KMS-11 (cell line): Measurements from ENCODE around the gene DENND1C.

Experiments
- H2AFZ ChIP-seq: fragments of 200-600 bp; sonication (generic); 2 replicates; pipeline ENCODE4 v1.6.1; 2016; ENCODE audit warnings: antibody characterized with exemption, mixed run types, low read depth
- H3K27ac ChIP-seq: fragments of 200-600 bp; sonication (generic); 2 replicates; pipeline ENCODE4 v1.6.1; 2016; ENCODE audit warnings: mild to moderate bottlenecking, mixed run types
- H3K27me3 ChIP-seq: fragments of 200-600 bp; sonication (generic); 2 replicates; pipeline ENCODE4 v1.6.1; 2017; ENCODE audit warnings: mild to moderate bottlenecking, low read depth, mixed run types, moderate library complexity; ENCODE audit not compliant: insufficient read depth
- H3K36me3 ChIP-seq: fragments of 200-600 bp; sonication (generic); 2 replicates; pipeline ENCODE4 v1.6.1; 2017; ENCODE audit warnings: mild to moderate bottlenecking, mixed run types; ENCODE audit not compliant: insufficient read depth
- H3K4me1 ChIP-seq: fragments of 200-600 bp; sonication (generic); 2 replicates; pipeline ENCODE4 v1.6.1; 2016; ENCODE audit warnings: mild to moderate bottlenecking, low read depth, mixed run types; ENCODE audit not compliant: poor library complexity, severe bottlenecking
- H3K4me2 ChIP-seq: fragments of 200-600 bp; sonication (generic); 2 replicates; pipeline ENCODE4 v1.7.0; 2016; ENCODE audit warnings: mild to moderate bottlenecking, mixed run types
- H3K4me3 ChIP-seq: fragments of 200-600 bp; sonication (generic); IDR thresholded peaks from 2 replicates; pipeline ENCODE4 v1.6.1; 2017; ENCODE audit warnings: low read depth, low read length, mixed read lengths; ENCODE audit not compliant: insufficient read depth
- H3K79me2 ChIP-seq: fragments of 200-600 bp; sonication (generic); 2 replicates; pipeline ENCODE4 v1.6.1; 2016; ENCODE audit warnings: low read depth, mixed run types; ENCODE audit not compliant: insufficient read depth
- H3K9ac ChIP-seq: fragments of 200-600 bp; sonication (generic); 2 replicates; pipeline ENCODE4 v1.6.1; 2016; ENCODE audit warnings: mild to moderate bottlenecking, mixed run types
- H4K20me1 ChIP-seq: fragments of 200-600 bp; sonication (generic); 2 replicates; pipeline ENCODE4 v1.6.1; 2016; ENCODE audit warnings: mild to moderate bottlenecking, mixed run types; ENCODE audit not compliant: insufficient read depth
- TF ChIP-seq, protein P1 (sequence below): fragments of 200-600 bp; sonication (generic); conservative IDR thresholded peaks from 2 replicates; pipeline ENCODE4 v1.6.1; 2017; ENCODE audit warnings: low read depth, mild to moderate bottlenecking, antibody characterized with exemption, low read length, moderate library complexity, mixed read lengths

DENND1C gene

GRCh38 chr19:6498294-6499036 is 16.9 kb upstream of the DENND1C start:
- TF ChIP-seq, protein P1, sequence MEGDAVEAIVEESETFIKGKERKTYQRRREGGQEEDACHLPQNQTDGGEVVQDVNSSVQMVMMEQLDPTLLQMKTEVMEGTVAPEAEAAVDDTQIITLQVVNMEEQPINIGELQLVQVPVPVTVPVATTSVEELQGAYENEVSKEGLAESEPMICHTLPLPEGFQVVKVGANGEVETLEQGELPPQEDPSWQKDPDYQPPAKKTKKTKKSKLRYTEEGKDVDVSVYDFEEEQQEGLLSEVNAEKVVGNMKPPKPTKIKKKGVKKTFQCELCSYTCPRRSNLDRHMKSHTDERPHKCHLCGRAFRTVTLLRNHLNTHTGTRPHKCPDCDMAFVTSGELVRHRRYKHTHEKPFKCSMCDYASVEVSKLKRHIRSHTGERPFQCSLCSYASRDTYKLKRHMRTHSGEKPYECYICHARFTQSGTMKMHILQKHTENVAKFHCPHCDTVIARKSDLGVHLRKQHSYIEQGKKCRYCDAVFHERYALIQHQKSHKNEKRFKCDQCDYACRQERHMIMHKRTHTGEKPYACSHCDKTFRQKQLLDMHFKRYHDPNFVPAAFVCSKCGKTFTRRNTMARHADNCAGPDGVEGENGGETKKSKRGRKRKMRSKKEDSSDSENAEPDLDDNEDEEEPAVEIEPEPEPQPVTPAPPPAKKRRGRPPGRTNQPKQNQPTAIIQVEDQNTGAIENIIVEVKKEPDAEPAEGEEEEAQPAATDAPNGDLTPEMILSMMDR = no peak
- Histone ChIP-seq H3K27ac (no peak overlapping the region), H2AFZ (no peak overlapping the region)

DNA sequence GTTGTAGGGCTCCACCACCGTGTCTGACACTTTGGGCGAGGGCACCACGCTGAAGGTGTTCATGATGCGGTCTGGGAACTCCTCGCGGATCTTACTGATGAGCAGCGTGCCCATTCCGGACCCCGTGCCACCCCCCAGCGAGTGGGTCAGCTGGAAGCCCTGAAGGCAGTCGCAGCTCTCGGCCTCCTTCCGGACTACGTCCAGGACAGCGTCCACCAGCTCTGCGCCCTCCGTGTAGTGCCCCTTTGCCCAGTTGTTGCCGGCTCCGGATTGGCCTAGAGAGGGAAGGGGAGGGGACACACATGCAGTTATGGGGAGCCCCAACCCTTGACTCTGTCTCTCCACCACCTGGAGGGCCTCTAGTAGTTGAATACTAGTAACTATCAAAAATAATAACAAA is 14.4 kb upstream of the DENND1C start:
- Histone ChIP-seq H3K27ac (no peak overlapping the region), H3K4me3 (no peak overlapping the region), H3K36me3 (no peaks in the 10 kb centered on the region), H3K4me2 (no peak overlapping the region), H3K27me3 (no peaks in the 10 kb centered on the region), H3K4me1 (no peaks in the 10 kb centered on the region), H2AFZ (no peak overlapping the region), H3K79me2 (no peaks in the 10 kb centered on the region), H3K9ac (no peak overlapping the region), H4K20me1 (no peaks in the 10 kb centered on the region)
- TF ChIP-seq, protein P1 = no peak

More at GRCh38 chr19:6498294-6499036, 16.9 kb upstream of the DENND1C start:
- H4K20me1 ChIP-seq = no peaks in the 10 kb centered on the region
- no peak overlapping the region for H3K4me2 ChIP-seq
- peaks cover 5% of the 10 kb centered on the region for H3K4me1 ChIP-seq
- no peaks in the 10 kb centered on the region for H3K79me2 ChIP-seq
- no peak overlapping the region for H3K9ac ChIP-seq
- H3K27me3 ChIP-seq = no peaks in the 10 kb centered on the region
- H3K36me3 ChIP-seq = no peaks in the 10 kb centered on the region
- H3K4me3 ChIP-seq = no peak overlapping the region

DNA sequence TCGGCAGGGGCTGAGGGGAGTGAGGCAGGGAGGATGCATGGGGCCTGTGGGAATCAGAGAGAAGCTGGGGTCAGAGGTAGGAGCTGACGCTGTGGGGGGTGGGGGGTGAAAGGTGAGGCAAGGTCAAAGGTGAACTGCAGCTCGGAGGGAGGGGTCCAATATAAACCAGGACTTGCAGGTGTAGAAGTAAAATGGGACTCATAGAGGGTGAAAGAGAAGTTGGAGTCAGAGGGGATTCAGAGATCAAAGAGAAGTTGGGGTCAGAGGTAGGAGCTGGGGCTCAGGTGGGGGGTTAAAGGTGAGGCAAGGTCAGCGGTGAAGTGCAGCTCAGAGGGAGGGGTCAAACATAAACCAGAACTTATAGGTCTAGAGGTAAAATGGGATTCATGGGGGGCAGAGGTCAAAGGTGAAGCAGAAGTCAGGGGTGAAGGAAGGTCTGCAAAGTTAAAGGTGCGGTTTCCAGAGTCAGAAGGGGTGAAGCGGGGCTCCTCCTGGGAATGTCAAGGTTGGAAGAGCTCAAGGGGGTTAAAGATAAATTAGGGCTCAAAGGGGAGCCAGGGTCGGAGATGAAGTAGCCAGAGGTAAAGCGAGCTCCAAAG is 12.9 kb upstream of the DENND1C start:
- H4K20me1 ChIP-seq = no peaks in the 10 kb centered on the region
- no peak overlapping the region for H3K4me2 ChIP-seq
- TF ChIP-seq, protein P1 = no peak
- no peaks in the 10 kb centered on the region for H3K4me1 ChIP-seq
- H3K27ac ChIP-seq = no peak overlapping the region
- no peaks in the 10 kb centered on the region for H3K79me2 ChIP-seq
- H3K9ac ChIP-seq = no peak overlapping the region
- H3K36me3 ChIP-seq = no peaks in the 10 kb centered on the region
- no peak overlapping the region for H2AFZ ChIP-seq
- H3K27me3 ChIP-seq = no peaks in the 10 kb centered on the region
- no peak overlapping the region for H3K4me3 ChIP-seq

GRCh38 chr19:6491802-6492592 is 10.4 kb upstream of the DENND1C start:
- Histone ChIP-seq H4K20me1 (no peaks in the 10 kb centered on the region), H3K36me3 (no peaks in the 10 kb centered on the region), H3K9ac (no peak overlapping the region), H3K27me3 (no peaks in the 10 kb centered on the region), H3K79me2 (no peaks in the 10 kb centered on the region), H2AFZ (no peak overlapping the region), H3K4me3 (no peak overlapping the region), H3K27ac (no peak overlapping the region), H3K4me1 (no peaks in the 10 kb centered on the region), H3K4me2 (no peak overlapping the region)
- TF ChIP-seq, protein P1 = no peak
